GM18858 (cell line): ENCODE data around the gene CASS4.

ENCODE experiments used
- ATAC-seq: cut with Tn5 transposase; IDR thresholded peaks from one replicate; pipeline ENCODE4 v1.9.1; 2021; ENCODE audit not compliant: unreplicated experiment

The CASS4 gene

DNA sequence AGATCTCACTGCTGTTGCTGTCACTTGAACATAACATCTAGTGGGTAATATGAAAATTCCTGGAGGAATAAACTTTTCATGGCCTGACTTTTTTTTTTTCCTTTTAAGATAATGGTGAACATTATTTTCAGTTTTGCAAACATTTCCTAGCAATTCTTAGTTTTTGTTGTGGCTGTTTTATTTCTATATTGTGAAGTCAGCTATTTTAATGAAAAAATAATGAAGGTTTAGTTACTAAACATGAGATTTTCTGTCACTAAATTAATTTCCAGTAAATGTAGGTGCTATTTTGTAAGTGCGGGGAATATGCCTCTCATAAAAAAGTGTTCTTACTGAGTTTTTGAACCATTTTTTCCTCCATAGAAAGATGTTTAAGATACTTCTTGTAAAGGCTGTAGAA is 89.1 kb downstream of the CASS4 start:
- ATAC-seq = no peak

DNA sequence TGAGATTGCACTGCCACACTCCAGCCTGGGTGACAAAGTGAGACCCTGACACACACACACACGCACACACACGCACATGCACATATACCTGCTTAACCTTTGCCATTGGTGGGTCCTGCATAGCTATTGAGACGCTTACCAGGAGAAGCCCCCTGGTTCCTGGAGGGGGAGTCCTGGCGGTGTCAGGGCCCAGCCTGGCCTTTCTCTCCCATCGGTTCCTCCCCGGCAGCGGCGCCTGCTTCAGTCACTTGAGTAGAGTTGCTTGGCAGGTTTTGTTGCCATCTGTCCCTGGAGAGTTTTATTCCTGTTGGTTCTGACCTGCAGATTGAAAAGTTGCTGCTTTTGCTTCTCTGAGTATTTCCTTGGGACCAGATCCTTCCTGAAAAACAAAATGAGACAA is 91.9 kb downstream of the CASS4 start:
- no peak for ATAC-seq

- no peak for ATAC-seq
These were observed 92.4 kb downstream of the CASS4 start for GRCh38 chr20:56504373-56505005.

DNA sequence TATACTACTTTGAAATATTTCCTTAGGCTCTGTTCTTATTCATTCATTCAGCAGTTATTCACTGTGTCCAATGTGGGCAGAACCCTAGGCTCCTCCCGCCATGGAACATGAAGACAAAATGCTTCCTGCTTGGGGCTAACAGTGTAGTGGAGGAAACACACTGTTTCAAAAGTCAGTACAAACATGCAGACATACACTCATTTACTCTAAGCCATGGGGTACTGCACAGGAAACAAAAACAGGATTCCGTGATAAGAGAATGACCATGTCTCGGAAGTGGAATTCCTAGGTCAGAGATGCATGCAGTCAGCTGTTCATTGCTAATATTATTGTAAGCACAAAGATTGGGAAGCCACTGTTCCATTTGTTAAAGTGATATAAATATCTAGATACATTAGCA is 94.0 kb downstream of the CASS4 start:
- no peak for ATAC-seq
